Epithelial cell of proximal tubule (primary cell): ENCODE measurements around the gene RUFY2. TPM values are rescaled to one million over a fixed set of nuclear protein-coding genes. Genes with fewer than 3 reads are reported as not detected.
A peak's percentile ranks its signal among the peaks of the same experiment; 100 is the strongest.

Experiments used
- DNase-seq: peaks from one replicate; pipeline ENCODE4 v3.0.0-alpha.2; 2011; ENCODE audit warnings: low read depth
- H3K4me3 ChIP-seq: 2 replicates; pipeline ENCODE4 v1.5.1; 2011; ENCODE audit warnings: low read depth, mild to moderate bottlenecking, low read length
- total RNA-seq: library from RNA; depleted of rRNA; stranded (reverse); fragments of >200 nt; gene quantifications from 2 replicates; pipeline ENCODE4 v1.2.3, GENCODE V29; 2015
- TF ChIP-seq, protein P1 (sequence below): conservative IDR thresholded peaks from 2 replicates; pipeline ENCODE4 v1.5.1; 2012; ENCODE audit warnings: low read depth, mild to moderate bottlenecking, low read length

Gene RUFY2
- total RNA-seq, 1 donor from 2014 or later, result 11.1 TPM

DNA sequence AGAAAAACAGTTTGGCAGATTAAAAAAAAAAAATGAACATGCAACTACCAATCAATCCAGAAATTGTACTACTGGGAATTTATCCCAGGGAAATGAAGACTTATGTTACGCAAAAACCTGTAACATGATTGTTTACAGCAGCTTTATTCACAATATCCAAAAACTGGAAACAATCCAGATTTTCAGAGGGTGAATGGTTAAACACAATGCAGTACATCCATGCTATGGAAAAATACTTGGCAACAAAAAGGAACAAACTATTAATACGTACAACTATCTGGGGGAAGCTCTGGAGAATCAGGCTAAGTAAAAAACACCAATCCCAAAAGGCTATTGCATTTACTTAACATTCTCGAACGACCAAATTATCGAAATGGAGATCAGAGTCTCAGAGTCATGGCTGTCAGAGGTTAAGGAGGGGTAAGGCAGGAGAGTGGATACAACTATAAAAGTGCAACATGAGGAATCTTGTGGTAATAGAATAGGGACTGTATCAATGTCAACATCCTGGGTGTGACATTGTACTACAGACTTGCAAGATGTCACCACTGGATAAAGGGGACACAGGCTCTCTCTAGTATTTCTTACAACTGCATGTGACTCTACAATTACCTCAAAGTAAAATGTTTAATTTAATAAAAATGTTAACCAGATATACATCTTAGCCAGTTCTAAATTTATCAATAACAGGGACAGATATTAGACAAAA, 21.5 kb upstream of the RUFY2 start:
- DNase-seq, result no peak
- no peak overlapping the region for H3K4me3 ChIP-seq
- TF ChIP-seq, protein P1, sequence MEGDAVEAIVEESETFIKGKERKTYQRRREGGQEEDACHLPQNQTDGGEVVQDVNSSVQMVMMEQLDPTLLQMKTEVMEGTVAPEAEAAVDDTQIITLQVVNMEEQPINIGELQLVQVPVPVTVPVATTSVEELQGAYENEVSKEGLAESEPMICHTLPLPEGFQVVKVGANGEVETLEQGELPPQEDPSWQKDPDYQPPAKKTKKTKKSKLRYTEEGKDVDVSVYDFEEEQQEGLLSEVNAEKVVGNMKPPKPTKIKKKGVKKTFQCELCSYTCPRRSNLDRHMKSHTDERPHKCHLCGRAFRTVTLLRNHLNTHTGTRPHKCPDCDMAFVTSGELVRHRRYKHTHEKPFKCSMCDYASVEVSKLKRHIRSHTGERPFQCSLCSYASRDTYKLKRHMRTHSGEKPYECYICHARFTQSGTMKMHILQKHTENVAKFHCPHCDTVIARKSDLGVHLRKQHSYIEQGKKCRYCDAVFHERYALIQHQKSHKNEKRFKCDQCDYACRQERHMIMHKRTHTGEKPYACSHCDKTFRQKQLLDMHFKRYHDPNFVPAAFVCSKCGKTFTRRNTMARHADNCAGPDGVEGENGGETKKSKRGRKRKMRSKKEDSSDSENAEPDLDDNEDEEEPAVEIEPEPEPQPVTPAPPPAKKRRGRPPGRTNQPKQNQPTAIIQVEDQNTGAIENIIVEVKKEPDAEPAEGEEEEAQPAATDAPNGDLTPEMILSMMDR, result no peak

GRCh38 chr10:68424454-68425014, 17.5 kb upstream of the RUFY2 start:
- DNase-seq, result no peak
- TF ChIP-seq, protein P1, result no peak
- no peak overlapping the region for H3K4me3 ChIP-seq

DNA sequence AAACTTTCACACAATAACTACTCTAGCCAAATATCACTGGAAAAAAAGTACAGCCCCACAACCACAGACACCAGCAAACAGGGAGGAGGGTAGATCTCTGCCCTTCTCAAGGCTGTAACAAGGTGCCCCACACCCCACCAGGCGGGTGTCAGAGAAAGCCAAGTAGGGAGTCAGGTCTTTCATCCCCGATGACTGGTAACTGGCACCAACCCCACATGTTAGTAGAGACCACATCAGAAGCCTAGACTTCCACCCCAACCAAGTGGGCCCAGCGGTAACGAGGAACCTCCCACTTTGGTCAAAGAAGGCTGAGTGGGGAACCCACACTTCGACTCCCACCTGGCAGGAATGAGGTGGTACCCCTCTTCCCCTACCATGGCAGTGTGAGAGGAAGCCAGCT, 16.4 kb upstream of the RUFY2 start:
- no peak overlapping the region for H3K4me3 ChIP-seq
- DNase-seq, result no peak
- TF ChIP-seq, protein P1, result no peak

- DNase-seq, result no peak
- TF ChIP-seq, protein P1, result no peak
- no peak overlapping the region for H3K4me3 ChIP-seq
Observed at GRCh38 chr10:68419376-68419775, 12.3 kb upstream of the RUFY2 start.

DNA sequence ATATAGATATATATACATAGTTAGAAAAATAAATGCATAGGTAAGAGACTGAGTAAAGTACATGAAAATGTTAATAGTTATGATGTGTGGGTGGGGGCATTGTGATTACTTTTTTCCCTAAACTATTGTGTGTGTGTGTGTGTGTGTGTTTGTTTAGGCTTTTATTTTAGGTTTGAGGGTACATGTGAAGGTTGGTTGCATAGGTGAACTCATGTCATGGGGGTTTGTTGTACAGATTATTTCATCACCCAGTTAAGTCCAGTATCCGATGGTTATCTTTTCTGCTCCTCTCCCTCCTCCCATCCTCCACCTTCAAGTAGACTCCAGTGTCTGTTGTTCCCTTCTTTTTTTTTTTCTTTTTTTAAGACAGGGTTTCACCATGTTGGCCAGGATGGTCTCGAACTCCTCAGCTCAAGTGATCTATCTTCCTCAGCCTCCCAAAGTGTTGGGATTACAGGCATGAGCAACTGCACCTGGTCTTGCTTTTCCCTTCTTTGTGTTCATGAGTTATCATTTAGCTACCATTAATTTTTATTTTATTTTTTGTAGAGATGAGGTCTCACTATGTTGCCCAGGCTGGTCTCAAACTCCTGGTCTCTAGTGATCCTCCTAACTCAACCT, 1.9 kb upstream of the RUFY2 start:
- TF ChIP-seq, protein P1, result no peak
- no peak overlapping the region for H3K4me3 ChIP-seq
- no peak for DNase-seq

- no peak for DNase-seq
- H3K4me3 ChIP-seq, result peak overlapping the region; percentile 100
- TF ChIP-seq, protein P1, result no peak
Observed at GRCh38 chr10:68406111-68406814, 814 bp downstream of the RUFY2 start.
